OCI-LY7 (cell line): ENCODE results near the gene TPST2.

Experiments used
- EZH2phosphoT487 ChIP-seq: fragments of 200-600 bp; sonication (generic); IDR thresholded peaks from 2 replicates; pipeline ENCODE4 v1.6.1; 2018; ENCODE audit warnings: low read depth, borderline replicate concordance, mild to moderate bottlenecking, mixed run types, antibody characterized with exemption, low read length, moderate library complexity, mixed read lengths
- TF ChIP-seq, protein P1 (sequence below): fragments of 200-600 bp; sonication (generic); conservative IDR thresholded peaks from 2 replicates; pipeline ENCODE4 v1.5.1; 2014; ENCODE audit warnings: mild to moderate bottlenecking, antibody characterized with exemption, low read length, moderate library complexity, mixed read lengths

DNA sequence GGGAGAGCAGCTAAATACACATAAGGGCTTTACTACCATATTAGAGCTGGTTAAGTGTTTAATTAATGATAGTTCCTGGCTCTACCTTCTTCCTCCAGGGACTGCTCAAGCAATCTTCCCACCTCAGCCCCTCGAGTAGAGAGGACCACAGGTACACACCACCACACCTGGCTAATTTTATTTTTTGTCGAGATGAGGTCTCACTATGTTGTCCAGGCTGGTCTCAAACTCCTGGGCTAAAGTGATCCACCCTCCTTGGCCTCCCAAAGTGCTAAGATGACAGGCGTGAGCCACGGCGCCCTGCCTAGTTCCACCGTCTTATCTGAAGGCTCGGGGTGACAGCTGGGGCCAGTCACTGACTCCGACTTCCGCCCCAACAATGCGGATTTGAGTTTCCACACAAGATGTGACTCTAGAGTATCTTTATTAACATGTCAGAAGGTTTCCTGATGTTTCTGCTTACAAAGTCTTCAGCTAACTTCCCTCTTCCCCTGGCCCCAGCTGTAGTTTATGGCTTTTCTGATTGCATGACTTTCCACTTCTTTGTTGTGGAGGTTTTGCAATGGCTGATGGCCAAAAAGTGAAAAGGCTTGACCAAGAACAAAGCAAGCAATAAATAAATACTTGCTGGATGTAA lies 16.8 kb downstream of the TPST2 start:
- TF ChIP-seq, protein P1, sequence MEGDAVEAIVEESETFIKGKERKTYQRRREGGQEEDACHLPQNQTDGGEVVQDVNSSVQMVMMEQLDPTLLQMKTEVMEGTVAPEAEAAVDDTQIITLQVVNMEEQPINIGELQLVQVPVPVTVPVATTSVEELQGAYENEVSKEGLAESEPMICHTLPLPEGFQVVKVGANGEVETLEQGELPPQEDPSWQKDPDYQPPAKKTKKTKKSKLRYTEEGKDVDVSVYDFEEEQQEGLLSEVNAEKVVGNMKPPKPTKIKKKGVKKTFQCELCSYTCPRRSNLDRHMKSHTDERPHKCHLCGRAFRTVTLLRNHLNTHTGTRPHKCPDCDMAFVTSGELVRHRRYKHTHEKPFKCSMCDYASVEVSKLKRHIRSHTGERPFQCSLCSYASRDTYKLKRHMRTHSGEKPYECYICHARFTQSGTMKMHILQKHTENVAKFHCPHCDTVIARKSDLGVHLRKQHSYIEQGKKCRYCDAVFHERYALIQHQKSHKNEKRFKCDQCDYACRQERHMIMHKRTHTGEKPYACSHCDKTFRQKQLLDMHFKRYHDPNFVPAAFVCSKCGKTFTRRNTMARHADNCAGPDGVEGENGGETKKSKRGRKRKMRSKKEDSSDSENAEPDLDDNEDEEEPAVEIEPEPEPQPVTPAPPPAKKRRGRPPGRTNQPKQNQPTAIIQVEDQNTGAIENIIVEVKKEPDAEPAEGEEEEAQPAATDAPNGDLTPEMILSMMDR: no peak
- no peak for TF ChIP-seq EZH2phosphoT487
